HEK293 (cell line): ENCODE data around the gene KCNJ11.
"Not testable (repeated sequence)": the region's sequence is repeated elsewhere in the genome, so short reads cannot be mapped to it uniquely, and the experiment has no call there.

Experiments used
- CTCF ChIA-PET: fragments of 350-600 bp; formaldehyde crosslinking; extraction: SDS; loops from one replicate; lab custom pipeline; 2021; ENCODE audit warnings: antibody characterized with exemption; lab: Yijun Ruan, JAX
- POLR2A ChIA-PET: fragments of 300-600 bp; formaldehyde crosslinking; extraction: SDS; loops from one replicate; lab custom pipeline; 2020; ENCODE audit warnings: antibody characterized with exemption, inconsistent platforms; lab: Yijun Ruan, JAX
- H3K27ac ChIP-seq: fragments of 200-500 bp; sonication (Bioruptor generic); 2 replicates; pipeline ENCODE4 v1.5.1; 2014; ENCODE audit warnings: low read depth, low read length, control low read depth, inconsistent platforms; ENCODE audit errors: extremely low read depth
- H3K36me3 ChIP-seq, 2 experiments: fragments of 200-500 bp in 1 of 2; sonication (Bioruptor generic) in 1 of 2; 1 replicate in 1 of 2; 2 replicates in 1 of 2; pipeline ENCODE4 v1.5.1; 2014 to 2017; ENCODE audit warnings: inconsistent platforms in 2 of 2, low read length in 2 of 2; ENCODE audit not compliant: control insufficient read depth in 2 of 2, insufficient read depth in 1 of 2
- H3K4me1 ChIP-seq: fragments of 200-500 bp; sonication (Bioruptor generic); 2 replicates; pipeline ENCODE4 v1.5.1; 2014; ENCODE audit warnings: mild to moderate bottlenecking, low read length, inconsistent platforms; ENCODE audit not compliant: control insufficient read depth, insufficient read depth
- H3K4me3 ChIP-seq: 2 replicates; pipeline ENCODE4 v1.5.1; 2011; ENCODE audit warnings: low read depth, mild to moderate bottlenecking, control low read depth, low read length, moderate library complexity
- H3K9me3 ChIP-seq: fragments of 200-500 bp; sonication (Bioruptor generic); 2 replicates; pipeline ENCODE4 v1.5.1; 2014; ENCODE audit warnings: low read depth, low read length, inconsistent platforms; ENCODE audit not compliant: control insufficient read depth, insufficient read depth
- EGR2 ChIP-seq: fragments of 450-650 bp; formaldehyde crosslinking; IDR thresholded peaks from 2 replicates; pipeline ENCODE4 v1.5.1; 2016; ENCODE audit warnings: low read depth, missing biosample characterization, missing genetic modification characterization
- GLI2 ChIP-seq: fragments of 450-650 bp; formaldehyde crosslinking; IDR thresholded peaks from 2 replicates; pipeline ENCODE4; 2017; ENCODE audit warnings: missing biosample characterization, missing genetic modification characterization, low read depth, borderline replicate concordance
- MEIS1 ChIP-seq: sonication (generic); formaldehyde crosslinking; IDR thresholded peaks from 2 replicates; pipeline ENCODE4 v1.8.1; 2022; ENCODE audit warnings: missing genetic modification reagents, mild to moderate bottlenecking, borderline replicate concordance
- OSR2 ChIP-seq: fragments of 450-650 bp; formaldehyde crosslinking; IDR thresholded peaks from 2 replicates; pipeline ENCODE4 v1.5.1; 2016; ENCODE audit warnings: missing biosample characterization, missing genetic modification characterization
- PRDM6 ChIP-seq: fragments of 450-650 bp; formaldehyde crosslinking; IDR thresholded peaks from 2 replicates; pipeline ENCODE4 v1.5.1; 2017; ENCODE audit warnings: missing biosample characterization, missing genetic modification characterization
- SETDB1 ChIP-seq: IDR thresholded peaks from one replicate; pipeline ENCODE4 v1.6.1; 2017; ENCODE audit warnings: mild to moderate bottlenecking, low read length, moderate library complexity, mixed read lengths; ENCODE audit not compliant: insufficient read length
- ZBTB21 ChIP-seq: fragments of 450-650 bp; formaldehyde crosslinking; IDR thresholded peaks from 2 replicates; pipeline ENCODE4 v1.5.1; 2017; ENCODE audit warnings: missing biosample characterization, missing genetic modification characterization
- ZBTB7A ChIP-seq: fragments of 450-650 bp; formaldehyde crosslinking; IDR thresholded peaks from 2 replicates; pipeline ENCODE4 v1.5.1; 2016; ENCODE audit warnings: low read depth, missing biosample characterization, missing genetic modification characterization
- ZFHX2 ChIP-seq: fragments of 450-650 bp; formaldehyde crosslinking; conservative IDR thresholded peaks from 2 replicates; pipeline ENCODE4 v1.5.1; 2016; ENCODE audit warnings: missing biosample characterization, missing genetic modification characterization
- ZNF335 ChIP-seq: fragments of 450-650 bp; formaldehyde crosslinking; conservative IDR thresholded peaks from 2 replicates; pipeline ENCODE4 v1.5.1; 2016; ENCODE audit warnings: missing biosample characterization, missing genetic modification characterization
- ZNF433 ChIP-seq: fragments of 450-650 bp; formaldehyde crosslinking; IDR thresholded peaks from 2 replicates; pipeline ENCODE4 v1.5.1; 2016; ENCODE audit warnings: missing biosample characterization, missing genetic modification characterization, low read depth
- ZNF548 ChIP-seq: fragments of 450-650 bp; formaldehyde crosslinking; IDR thresholded peaks from 2 replicates; pipeline ENCODE4 v1.5.1; 2016; ENCODE audit warnings: missing biosample characterization, missing genetic modification characterization
- ZNF558 ChIP-seq: fragments of 450-650 bp; formaldehyde crosslinking; IDR thresholded peaks from 2 replicates; pipeline ENCODE4 v1.5.1; 2016; ENCODE audit warnings: missing biosample characterization, missing genetic modification characterization
- ZNF561 ChIP-seq: fragments of 450-650 bp; IDR thresholded peaks from 2 replicates; pipeline ENCODE4 v1.5.1; 2018; ENCODE audit warnings: missing biosample characterization, missing genetic modification characterization, borderline replicate concordance
- ZNF596 ChIP-seq: fragments of 450-650 bp; IDR thresholded peaks from 2 replicates; pipeline ENCODE4 v1.5.0; 2018; ENCODE audit warnings: missing biosample characterization, mild to moderate bottlenecking, missing genetic modification characterization, moderate library complexity
- ZNF629 ChIP-seq: fragments of 450-650 bp; formaldehyde crosslinking; IDR thresholded peaks from 2 replicates; pipeline ENCODE4 v1.5.1; 2017; ENCODE audit warnings: missing biosample characterization, missing genetic modification characterization
- ZNF791 ChIP-seq: fragments of 450-650 bp; formaldehyde crosslinking; IDR thresholded peaks from 2 replicates; pipeline ENCODE4 v1.5.1; 2016; ENCODE audit warnings: missing biosample characterization, missing genetic modification characterization
- ZXDB ChIP-seq: fragments of 450-650 bp; formaldehyde crosslinking; IDR thresholded peaks from 2 replicates; pipeline ENCODE4 v1.5.1; 2016; ENCODE audit warnings: missing biosample characterization, missing genetic modification characterization

Gene KCNJ11

GRCh38 chr11:17428261-17428660, 39.8 kb upstream of the KCNJ11 start:
- H3K36me3 ChIP-seq, result no peaks in the 10 kb centered on the region
- CTCF ChIA-PET, result interaction anchor here (1.1 kb wide), 1 partner anchor 38 kb away, joined by 3 read pairs; no protein-coding TSS in a partner anchor
- TF ChIP-seq ZNF558 (tag by site-specific recombination) (no peak), ZBTB7A (tag by site-specific recombination) (no peak), ZNF791 (tag by site-specific recombination) (no peak), ZNF596 (tag by site-specific recombination) (no peak), PRDM6 (tag by site-specific recombination) (no peak), ZNF629 (tag by site-specific recombination) (no peak), ZNF548 (no peak), ZNF433 (tag by site-specific recombination) (no peak), ZNF561 (tag by site-specific recombination) (no peak), MEIS1 (CRISPR knock-in tag) (no peak), ZBTB21 (tag by site-specific recombination) (no peak), ZXDB (tag by site-specific recombination) (no peak), ZNF335 (tag by site-specific recombination) (no peak), OSR2 (tag by site-specific recombination) (no peak)
- TF ChIP-seq, all 188 proteins: peak for 0
- H3K4me3 ChIP-seq, result no peak overlapping the region
- H3K27ac ChIP-seq, result no peak overlapping the region
- no peaks in the 10 kb centered on the region for H3K4me1 ChIP-seq
- POLR2A ChIA-PET, result no interaction called here
- no peaks in the 10 kb centered on the region for H3K9me3 ChIP-seq

GRCh38 chr11:17426233-17426632, 37.8 kb upstream of the KCNJ11 start:
- H3K9me3 ChIP-seq, H3K4me1 ChIP-seq, H3K36me3 ChIP-seq, POLR2A ChIA-PET, H3K27ac ChIP-seq, H3K4me3 ChIP-seq: not testable (repeated sequence)
- CTCF ChIA-PET, result interaction anchor here (0.6 kb wide), 1 partner anchor 360 kb away, joined by 3 read pairs; no protein-coding TSS in a partner anchor
- TF ChIP-seq EGR2 (tag by site-specific recombination) (peak; percentile 37), OSR2 (tag by site-specific recombination) (peak; percentile 58; the same call in 1 of the 2 replicates), ZFHX2 (tag by site-specific recombination) (peak; percentile 31; the same call in 1 of the 2 replicates)
- TF ChIP-seq, all 188 proteins: peak for 3; not testable (repeated sequence) for 185

GRCh38 chr11:17423533-17424310, 35.3 kb upstream of the KCNJ11 start:
- Histone ChIP-seq H3K4me3 (no peak overlapping the region), H3K36me3 (no peaks in the 10 kb centered on the region), H3K4me1 (no peaks in the 10 kb centered on the region), H3K27ac (no peak overlapping the region), H3K9me3 (no peaks in the 10 kb centered on the region)
- TF ChIP-seq SETDB1 (no peak), ZFHX2 (tag by site-specific recombination) (0 out of 2 replicates have a peak, but pooled peaks have one; percentile 34), GLI2 (no peak)
- ChIA-PET POLR2A (interaction anchor here (0.5 kb wide), 1 partner anchor 24 kb away, joined by 5 read pairs; no protein-coding TSS in a partner anchor), CTCF (interaction anchor here (1.0 to 1.1 kb wide), 2 partner anchors 21 to 80 kb away, joined by 3 read pairs; no protein-coding TSS in a partner anchor)
